UCSD-AML1 (cell line): ENCODE data around the gene NRXN3.
"Not testable (repeated sequence)": the region's sequence is repeated elsewhere in the genome, so short reads cannot be mapped to it uniquely, and the experiment has no call there.

Experiments
- DNase-seq: peaks from one replicate; lab custom pipeline; 2025; ENCODE audit not compliant: unreplicated experiment; lab: John Stamatoyannopoulos, UW

The NRXN3 gene

DNA sequence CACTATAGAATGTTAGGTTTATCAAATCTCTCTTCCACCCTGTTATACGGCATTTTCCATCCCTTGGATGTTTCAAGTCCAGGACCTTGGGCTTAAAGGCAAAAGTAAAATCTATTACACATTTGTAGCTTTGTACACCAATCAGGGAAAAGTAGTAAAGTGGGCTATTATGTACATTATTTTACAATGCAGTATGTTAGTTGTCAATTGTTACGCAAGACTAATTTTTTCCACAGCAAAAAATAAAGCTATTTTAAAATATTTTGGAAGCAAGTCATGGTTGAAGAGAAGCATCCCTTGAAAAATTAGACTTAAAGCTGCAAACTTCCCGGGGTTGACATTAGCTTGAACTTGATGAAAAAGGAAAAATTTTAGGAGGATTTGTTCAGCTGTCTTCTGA lies 1564.9 kb downstream of the NRXN3 start:
- no peak for DNase-seq

DNA sequence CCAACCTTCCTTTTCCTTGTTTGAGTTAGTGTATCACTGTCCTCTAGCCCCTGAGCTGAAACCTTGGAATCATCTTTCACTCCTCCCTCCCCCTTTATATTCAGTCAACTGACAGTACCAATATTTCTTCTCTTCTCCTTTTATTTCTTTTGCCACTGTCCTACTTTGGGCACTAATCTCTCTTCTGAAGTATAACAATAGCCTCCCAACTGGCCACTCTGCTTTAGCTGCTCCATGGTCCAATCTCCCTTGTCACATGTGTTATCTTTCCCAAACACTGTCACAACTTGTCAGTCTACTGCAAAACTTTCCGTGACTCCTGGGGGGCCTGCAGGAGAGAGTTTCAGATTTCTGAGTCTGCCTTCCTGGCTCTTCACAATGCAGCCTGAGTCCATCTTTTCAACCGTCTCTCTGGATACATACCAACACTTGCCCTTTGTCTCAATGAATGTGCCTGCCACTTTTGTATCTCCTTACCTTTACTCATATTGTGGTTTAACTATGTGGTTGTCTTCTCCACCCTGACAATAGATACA lies 1570.0 kb downstream of the NRXN3 start:
- no peak for DNase-seq

- no peak for DNase-seq
These were observed 1572.0 kb downstream of the NRXN3 start for GRCh38 chr14:79742142-79742541.

GRCh38 chr14:79745046-79745445 lies 1574.9 kb downstream of the NRXN3 start:
- DNase-seq: no peak

DNA sequence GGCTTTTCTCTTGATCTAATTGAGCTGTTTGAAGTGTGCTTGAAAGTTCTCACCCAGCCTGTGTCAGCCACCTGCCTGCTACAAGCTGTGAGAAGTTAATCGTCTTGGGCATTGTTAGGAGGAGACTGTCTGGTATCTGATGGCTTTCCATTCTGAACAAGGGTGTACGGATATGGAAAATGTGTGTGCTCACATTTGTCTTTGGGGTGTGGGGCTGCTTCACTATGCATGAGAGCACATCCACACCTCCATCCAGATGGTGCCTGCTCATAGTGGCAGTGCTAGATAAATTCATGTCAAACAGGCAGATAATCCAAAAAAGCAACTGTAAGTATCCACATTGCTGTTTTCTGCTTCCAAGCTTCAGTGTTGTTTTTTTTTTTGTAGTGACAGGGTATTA lies 1578.9 kb downstream of the NRXN3 start:
- no peak for DNase-seq

- no peak for DNase-seq
These were observed 1588.8 kb downstream of the NRXN3 start for GRCh38 chr14:79758985-79759384.

DNA sequence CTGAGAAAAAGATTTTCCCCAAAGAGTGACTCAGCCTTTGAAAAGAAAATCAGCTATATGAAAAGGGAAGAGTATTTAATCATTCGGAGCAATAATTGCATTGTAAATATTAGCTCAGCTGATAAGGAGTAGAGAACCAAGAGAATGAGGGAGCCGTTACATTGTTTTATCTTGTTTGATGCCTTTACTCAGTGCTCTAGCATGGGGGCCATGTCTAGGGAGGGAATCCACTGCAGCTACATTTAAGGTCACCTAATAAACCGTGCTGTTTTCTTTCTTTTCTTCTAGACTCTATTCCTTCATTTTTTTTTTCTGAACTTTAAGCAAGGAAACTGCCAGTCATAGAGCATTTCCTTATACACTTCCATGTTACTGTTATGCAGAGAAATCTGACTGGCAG lies 1594.2 kb downstream of the NRXN3 start:
- no peak for DNase-seq

DNA sequence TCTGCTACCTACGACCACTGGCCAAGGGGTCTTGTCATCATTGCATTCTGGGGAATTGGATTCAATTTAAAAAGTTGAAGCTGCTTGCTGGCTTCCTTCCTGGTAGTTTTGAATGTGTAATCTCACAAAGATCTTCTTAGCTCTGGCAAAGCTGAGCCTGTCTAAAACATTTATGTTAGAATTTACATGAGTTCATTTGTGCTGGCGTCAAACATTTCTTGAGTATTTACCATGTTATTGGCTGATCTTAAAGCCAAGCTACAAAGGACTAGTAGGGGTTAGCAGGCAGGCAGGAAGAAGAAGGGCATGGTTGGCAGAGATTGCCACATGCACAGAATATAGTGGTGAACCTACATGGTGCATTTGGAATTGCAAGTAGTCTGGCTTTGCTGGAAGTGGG lies 1596.3 kb downstream of the NRXN3 start:
- DNase-seq: no peak

- DNase-seq: no peak
These were observed 1597.1 kb downstream of the NRXN3 start for GRCh38 chr14:79767251-79767650.

GRCh38 chr14:79767721-79768120 lies 1597.5 kb downstream of the NRXN3 start:
- DNase-seq: not testable (repeated sequence)

DNA sequence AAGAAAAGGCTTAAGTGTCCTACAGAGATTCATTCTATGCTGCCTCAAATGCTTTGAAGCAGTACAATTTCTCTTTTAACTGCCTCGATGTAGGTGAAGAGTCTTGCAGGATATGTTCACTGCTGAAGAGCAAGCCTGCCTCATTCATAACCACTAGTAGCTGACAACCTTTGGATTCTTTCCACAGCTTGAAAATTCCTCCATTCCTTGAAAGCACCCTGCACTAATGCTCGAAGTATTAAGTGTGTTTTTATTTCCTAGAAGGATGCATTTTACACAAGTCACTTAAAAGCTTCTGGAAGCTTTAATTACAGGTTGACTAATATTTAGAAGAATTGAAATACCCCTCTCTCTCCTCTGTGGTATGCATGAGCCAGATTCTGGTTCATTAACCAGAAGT lies 1611.7 kb downstream of the NRXN3 start:
- DNase-seq: no peak

- no peak for DNase-seq
These were observed 1612.9 kb downstream of the NRXN3 start for GRCh38 chr14:79783041-79783440.

- DNase-seq: no peak
These were observed 1616.3 kb downstream of the NRXN3 start for GRCh38 chr14:79786522-79786921.

GRCh38 chr14:79788346-79788745 lies 1618.2 kb downstream of the NRXN3 start:
- DNase-seq: no peak

- no peak for DNase-seq
These were observed 1621.0 kb downstream of the NRXN3 start for GRCh38 chr14:79791055-79791732.

DNA sequence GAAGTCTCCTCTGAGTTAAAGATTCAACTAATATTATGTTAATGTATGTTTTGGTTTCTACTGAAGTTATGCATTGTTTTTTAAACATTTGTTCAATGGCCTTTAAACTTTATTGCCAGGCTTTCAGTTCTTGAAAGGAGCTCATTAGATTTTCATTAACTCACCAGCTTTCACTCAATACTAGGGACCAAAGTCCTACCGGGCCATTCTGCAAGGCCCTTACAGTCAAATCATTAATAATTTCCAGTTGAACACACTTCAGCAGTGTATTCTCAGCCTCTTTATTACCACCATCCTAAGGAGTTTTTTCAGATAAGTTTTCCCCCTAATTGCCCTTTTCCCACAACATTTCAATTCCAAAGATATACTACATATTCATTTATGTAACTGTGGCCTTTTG lies 1631.9 kb downstream of the NRXN3 start:
- DNase-seq: no peak

DNA sequence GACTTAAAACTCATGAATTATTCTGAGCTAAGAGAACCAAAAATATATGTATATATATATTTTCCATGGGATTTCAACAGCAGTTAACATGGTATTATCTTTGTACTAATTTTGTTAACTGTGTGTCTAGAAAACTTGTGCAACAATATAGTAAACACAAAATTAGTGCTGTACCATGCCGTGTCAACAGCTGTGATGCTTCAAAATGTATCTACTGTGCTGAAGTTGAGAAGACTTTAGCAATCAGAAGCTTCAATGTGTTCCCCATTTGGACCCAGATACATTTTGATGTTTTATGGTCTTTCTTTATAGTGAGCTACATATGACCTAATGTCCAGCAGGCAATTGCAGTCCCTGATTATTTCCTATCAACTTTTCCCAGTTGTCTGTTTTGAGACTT lies 1635.5 kb downstream of the NRXN3 start:
- DNase-seq: no peak

GRCh38 chr14:79809849-79810612 lies 1639.9 kb downstream of the NRXN3 start:
- no peak for DNase-seq

DNA sequence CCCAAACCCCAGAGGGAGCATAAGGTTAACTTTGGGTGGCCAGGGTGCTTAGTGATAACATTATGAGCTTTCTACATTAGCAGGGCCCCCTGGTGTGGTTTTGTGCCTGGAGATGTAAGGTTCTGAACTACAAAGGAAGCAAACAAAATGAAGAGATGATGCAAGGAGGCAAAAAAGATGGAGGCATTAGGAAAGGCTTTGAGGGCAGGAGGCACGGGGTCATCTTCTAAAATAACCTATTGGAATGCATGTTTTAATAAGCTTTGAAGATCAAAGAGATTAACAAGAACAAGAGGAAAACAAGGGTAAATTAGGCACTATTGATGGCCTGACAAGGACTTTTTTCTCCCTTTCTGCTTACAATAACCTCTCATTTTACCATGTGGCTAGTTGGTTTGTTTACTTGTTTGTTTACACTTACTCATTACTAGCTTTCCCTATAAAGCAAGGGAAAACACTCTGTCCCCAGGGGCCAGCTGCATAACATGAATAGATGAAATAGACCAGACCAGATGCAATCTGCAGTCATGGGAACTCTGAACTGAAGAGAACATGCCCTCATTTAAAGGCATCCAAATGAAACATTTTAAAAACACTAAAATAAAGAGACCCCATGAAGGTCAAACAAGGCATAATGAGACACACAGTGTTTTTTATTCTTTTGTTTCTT lies 1650.8 kb downstream of the NRXN3 start:
- no peak for DNase-seq

- DNase-seq: no peak
These were observed 1651.9 kb downstream of the NRXN3 start for GRCh38 chr14:79822034-79822433.

DNA sequence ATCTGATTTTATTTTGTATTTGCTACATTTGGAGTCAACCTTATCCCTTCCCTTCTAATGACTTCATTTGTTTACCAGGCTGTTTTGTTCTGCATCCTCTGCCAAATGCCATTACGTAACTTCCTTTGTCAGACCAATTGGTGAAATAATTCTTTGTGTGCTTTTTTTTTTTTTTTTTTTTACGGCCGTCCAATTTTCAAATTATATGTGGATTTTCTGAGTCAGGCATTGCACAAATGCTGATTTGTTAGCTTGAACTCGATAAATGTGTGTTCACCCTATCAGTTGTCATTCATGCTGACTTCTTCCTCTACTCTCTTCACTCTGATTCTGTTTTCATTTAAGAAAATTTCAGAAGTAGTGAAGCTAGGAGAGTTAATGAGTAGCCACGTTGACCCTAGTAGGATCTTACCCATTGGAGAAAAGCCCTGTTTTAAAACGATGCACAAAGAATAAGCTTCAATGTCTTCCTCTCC lies 1654.9 kb downstream of the NRXN3 start:
- no peak for DNase-seq

GRCh38 chr14:79826362-79826761 lies 1656.2 kb downstream of the NRXN3 start:
- DNase-seq: no peak
